HG02943 (cell line): Measurements from ENCODE around the gene NR5A1.

Experiments
- ATAC-seq: cut with Tn5 transposase; IDR thresholded peaks from one replicate; pipeline ENCODE4 v1.9.1; 2021; ENCODE audit warnings: mild to moderate bottlenecking, low read depth, moderate library complexity; ENCODE audit not compliant: unreplicated experiment

NR5A1 gene

GRCh38 chr9:124485201-124485600 is 22.0 kb downstream of the NR5A1 start:
- ATAC-seq, result no peak

DNA sequence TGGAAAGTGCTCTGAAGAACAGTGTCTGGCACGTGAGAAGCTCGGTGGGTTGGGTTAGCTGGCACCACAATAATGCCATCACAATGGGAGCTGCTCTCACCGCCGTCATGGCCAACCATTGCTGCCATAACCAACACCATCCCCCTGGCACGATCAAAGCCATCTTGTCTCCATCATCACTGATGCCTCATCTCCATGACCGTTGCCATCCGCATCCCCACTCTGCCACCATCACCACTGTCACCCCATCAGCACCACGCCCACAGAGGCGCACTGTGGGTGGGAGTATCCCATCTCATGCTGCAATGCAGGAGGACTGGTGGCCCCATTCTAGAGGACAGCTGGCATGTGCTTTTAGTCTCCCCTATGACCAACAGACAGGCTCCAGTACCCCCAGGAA is 23.7 kb downstream of the NR5A1 start:
- no peak for ATAC-seq

DNA sequence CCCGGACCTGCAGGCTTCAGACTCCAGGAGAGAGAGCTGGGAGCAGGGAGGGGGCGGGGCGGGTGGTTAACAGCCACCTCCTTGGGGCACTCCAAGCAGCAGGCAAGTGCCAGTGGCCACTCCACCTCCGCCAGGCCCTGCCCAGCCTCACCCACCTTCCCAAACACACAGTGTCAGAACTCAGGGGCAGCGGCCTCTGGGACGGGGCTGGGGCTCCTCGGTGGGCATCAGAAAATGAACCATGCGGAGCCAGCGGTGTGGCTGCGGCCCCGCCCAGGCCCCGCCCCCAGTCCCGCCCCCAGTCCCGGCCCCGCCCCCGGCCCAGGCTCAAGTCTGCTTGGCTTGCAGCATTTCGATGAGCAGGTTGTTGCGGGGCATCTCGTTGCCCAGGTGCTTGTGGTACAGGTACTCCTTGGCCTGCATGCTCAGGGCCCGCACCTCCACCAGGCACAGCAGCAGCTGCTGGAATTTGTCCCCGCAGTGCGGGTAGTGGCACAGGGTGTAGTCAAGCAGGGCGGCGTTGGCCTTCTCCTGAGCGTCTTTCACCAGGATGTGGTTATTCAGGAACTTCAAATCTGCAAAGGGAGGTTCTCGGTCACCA is 24.7 kb downstream of the NR5A1 start:
- no peak for ATAC-seq

DNA sequence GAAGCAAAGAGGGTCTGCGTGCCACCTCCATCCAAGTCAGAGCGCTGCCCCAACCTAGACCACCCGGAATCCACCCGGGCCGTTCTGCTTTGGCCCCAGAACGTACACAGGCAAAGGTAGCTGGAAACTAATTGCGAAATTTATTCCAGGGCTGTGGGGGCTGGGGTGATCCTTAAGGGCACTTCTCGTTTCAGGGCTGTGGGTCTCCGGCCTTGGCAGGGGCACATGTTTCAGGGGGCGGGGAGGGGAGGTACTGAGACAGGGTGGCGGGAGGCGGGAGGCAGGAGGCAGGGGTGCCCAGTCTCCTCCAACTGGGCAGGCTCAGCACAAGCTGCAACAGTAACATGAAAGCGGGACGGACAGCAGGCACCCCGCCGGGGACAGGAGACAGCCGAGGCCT is 26.1 kb downstream of the NR5A1 start:
- no peak for ATAC-seq

GRCh38 chr9:124480621-124480981 is 26.6 kb downstream of the NR5A1 start:
- ATAC-seq, result no peak

- ATAC-seq, result no peak
Observed at GRCh38 chr9:124479947-124480620, 27.1 kb downstream of the NR5A1 start.

- no peak for ATAC-seq
Observed at GRCh38 chr9:124479371-124479770, 27.8 kb downstream of the NR5A1 start.

DNA sequence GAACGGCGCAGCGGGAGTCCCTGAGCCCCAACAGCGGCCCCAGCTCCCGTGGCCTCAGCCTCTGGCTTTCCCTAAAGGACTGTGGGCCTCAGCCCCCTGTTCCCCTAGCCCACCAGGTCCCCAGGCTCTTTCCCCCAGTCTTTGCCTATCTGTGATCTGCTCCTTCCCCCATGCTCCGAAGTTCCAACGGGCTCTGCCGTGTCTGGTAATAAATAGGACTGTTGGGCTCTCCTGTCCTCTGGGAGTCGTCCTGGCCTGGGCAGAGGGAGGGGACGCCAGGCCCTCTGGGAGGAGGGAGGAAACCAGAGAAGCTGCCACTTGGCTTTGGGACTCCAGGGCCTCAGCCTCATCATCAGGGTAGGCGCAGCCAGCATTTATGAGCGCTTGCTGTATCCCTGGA is 28.8 kb downstream of the NR5A1 start:
- no peak for ATAC-seq

DNA sequence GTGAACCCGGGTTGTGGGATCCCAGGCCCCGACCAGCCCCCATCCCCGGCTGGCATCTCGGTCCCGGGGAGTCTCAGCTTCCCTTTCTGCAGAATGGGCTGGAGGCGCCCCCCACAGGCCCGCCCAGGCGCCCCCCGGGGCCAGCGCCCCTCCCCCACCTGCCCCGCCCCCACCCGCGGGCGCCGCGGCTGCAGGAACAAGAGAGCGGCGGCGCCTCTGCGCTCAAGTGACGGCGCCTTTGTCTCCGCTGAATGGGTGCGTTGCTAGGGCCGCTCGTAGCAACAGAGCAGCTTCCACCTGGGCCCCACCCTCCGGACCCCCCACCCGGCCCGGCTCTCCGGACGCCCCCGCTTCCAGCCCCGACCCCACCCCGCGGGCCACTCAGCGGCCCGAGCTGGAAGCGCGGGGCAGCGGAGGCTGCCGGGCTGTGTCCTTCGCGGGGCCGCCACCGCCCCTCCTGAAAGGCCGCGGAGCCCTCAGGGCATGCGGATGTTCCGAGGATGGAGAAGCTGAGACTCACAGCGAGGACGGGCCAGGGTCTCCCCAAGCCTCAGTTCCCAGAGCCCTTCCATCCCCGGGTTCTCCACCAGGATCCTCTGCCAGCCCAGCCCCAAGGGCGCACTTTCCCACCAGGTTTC is 29.4 kb downstream of the NR5A1 start:
- no peak for ATAC-seq

DNA sequence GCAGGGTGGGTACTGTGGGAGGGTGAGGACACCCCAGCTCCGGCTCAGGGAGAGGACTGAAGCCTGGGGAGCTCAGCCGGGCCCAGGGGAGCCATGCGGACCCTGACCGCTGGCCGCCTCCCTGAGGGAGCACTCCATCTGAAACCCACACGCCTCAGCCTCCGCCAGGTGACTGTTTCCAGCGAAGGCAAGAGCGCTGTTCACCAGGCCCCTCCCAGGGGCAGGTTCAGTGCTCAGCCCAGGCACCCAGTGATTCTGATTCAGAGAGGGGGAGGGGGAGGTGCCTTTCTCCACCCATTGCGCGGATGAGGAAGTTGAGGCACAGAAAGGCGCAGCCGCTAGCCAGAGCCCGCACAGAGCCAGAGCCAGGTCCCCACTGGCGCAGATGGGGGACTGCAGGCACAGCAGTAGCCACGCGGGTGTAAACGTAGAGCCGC is 30.0 kb downstream of the NR5A1 start:
- ATAC-seq, result no peak

- ATAC-seq, result no peak
Observed at GRCh38 chr9:124475868-124476690, 31.1 kb downstream of the NR5A1 start.

DNA sequence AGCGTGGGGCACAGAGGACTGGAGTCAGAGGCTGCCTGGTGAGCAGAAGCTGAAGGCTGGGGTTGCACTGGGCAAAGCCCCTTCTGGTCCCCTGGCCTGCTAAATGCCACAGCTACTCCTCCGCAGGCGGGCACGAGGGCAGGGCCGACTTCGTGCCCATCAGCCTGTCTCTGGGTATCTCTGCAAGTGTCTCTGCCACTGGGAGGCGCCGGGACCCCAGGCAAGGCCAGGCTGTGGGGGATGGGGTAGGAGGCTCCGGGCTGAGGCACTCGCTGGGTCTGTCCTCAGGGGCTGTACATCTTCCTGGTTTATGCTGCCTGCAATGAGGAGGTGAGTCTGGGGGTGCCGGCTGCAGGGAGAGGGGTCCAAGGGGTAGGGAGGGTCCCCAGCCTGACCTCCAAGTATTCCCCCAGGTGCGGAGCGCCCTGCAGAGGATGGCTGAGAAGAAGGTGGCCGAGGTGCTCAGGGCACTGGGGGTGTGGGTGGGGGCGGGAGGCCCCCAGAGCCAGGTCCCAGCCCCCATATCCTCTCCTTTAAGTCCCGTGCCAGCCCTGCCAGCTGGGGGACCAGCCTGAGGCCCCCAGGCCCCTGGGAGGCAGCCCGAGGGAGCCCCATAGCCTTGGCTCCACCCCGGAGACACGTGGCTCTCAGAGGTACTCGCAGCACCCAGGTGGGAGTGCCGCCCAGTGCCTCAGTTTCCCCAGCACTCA is 31.9 kb downstream of the NR5A1 start:
- ATAC-seq, result no peak

- no peak for ATAC-seq
Observed at GRCh38 chr9:124474151-124474550, 33.0 kb downstream of the NR5A1 start.

DNA sequence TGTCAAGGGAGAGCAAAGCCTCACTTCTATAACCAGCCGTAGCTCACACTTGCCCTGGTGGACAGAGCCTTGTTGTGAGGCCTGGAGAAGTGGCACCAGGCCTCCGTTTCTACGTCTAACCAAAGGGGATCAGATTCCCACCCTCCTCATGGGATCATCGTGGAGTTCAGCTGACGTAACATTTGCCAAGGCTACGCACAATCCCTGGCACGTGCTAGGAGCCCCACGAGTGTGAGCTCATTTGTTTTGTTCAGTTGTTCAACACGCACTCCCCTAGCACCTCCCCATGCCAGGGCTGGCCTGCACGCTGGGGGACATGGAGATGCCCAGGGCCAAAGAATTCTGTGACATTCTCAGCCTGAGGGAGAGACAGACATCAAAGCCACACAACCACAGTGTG is 33.9 kb downstream of the NR5A1 start:
- no peak for ATAC-seq

- ATAC-seq, result no peak
Observed at GRCh38 chr9:124472770-124473169, 34.4 kb downstream of the NR5A1 start.

DNA sequence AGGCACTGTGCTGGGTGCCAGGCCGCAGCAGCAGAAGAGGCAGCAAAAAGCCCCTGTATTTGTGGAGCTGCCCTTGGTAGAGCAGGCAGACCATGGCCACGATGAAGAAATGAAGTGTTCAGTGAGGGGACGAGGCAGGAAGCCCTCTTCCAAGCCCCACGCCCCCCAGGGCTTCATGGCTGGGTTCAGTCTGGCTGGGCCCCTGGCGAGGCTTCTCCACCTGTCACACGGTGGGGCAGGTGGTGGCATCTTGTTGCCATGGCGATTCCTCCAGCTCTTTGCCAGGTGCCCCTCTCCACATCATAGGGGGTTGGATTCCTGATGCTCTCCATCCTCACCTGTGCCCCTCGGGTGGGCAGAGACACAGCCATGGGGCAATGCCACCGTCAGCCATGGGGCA is 35.4 kb downstream of the NR5A1 start:
- no peak for ATAC-seq

GRCh38 chr9:124470726-124471125 is 36.5 kb downstream of the NR5A1 start:
- no peak for ATAC-seq

GRCh38 chr9:124470306-124470705 is 36.9 kb downstream of the NR5A1 start:
- no peak for ATAC-seq

DNA sequence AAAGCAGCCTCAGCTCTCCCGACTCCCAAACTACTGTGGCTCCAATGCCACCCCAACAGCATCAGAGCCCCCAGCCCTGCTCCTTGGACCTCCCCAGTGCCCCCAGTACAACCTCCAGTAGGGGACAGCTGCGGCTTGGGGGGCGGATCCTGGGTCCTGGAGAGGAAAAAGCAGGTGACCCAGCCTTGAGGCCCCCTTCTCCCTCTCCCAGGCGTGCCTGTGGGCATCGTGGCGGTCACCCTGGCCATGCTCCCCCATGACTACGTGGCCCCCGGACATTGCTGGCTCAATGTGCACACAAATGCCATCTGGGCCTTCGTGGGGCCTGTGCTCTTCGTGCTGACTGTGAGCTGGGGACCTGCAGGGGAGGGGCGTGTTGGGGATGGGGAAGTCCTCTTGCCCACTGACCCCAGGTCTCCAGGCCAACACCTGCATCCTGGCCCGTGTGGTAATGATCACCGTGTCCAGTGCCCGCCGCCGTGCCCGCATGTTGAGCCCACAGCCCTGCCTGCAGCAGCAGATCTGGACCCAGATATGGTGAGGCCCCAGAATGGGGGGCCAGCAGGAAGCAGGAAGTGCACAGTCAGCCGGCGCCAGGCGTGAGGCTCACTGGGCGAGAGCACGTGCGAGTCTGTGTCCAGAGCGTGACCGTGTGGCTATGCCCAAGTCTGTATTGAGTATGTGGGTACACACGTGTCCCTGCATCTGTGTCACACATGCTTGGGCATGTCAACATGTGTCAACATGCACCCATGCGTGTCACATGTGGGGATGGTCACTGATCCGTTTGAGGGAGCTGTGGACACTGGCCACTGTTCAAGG is 38.0 kb downstream of the NR5A1 start:
- no peak for ATAC-seq
